GM12872 (cell line): ENCODE results near the gene MTG2.
A peak's percentile ranks its signal among the peaks of the same experiment; 100 is the strongest.

Source experiments
- CTCF ChIP-seq: IDR thresholded peaks from 3 replicates; pipeline ENCODE4 v1.5.1; 2011; ENCODE audit warnings: low read depth, mild to moderate bottlenecking, low read length, moderate library complexity; ENCODE audit not compliant: insufficient read depth

Gene MTG2

GRCh38 chr20:62182469-62183425 lies at the start of gene MTG2:
Gene MTG2, plus strand, starts transcription at chr20:62183028. Its CDS starts 10,393 bp downstream, at chr20:62193421.
- no peak for TF ChIP-seq CTCF

- no peak for TF ChIP-seq CTCF
Measured at GRCh38 chr20:62133051-62133845, 49.6 kb upstream of the MTG2 start.

GRCh38 chr20:62133864-62134263 lies 49.0 kb upstream of the MTG2 start:
- peak; percentile 39 for TF ChIP-seq CTCF

GRCh38 chr20:62134735-62135231 lies 48.0 kb upstream of the MTG2 start:
- no peak for TF ChIP-seq CTCF

GRCh38 chr20:62135573-62136266 lies 47.1 kb upstream of the MTG2 start:
- TF ChIP-seq CTCF = no peak

- TF ChIP-seq CTCF = peak; percentile 73
Measured at GRCh38 chr20:62136283-62137091, 46.3 kb upstream of the MTG2 start.
